ENCODE results near the gene KIAA0753.
"Not testable (repeated sequence)": the region's sequence is repeated elsewhere in the genome, so short reads cannot be mapped to it uniquely, and the experiment has no call there.

KIAA0753 gene

GRCh38 chr17:6660101-6660500, 19.6 kb upstream of the KIAA0753 start:
- Mint-ChIP-seq H3K27me3 (ENCODE audit: low read depth) (peaks cover 23% of the 10 kb centered on the region), H3K27ac (no peak overlapping the region), H3K4me3 (no peak overlapping the region), H3K36me3 (ENCODE audit: low read depth) (peaks cover 14% of the 10 kb centered on the region), H3K4me1 (ENCODE audit: low read depth) (peaks cover 38% of the 10 kb centered on the region), H3K9me3 (no peaks in the 10 kb centered on the region)

DNA sequence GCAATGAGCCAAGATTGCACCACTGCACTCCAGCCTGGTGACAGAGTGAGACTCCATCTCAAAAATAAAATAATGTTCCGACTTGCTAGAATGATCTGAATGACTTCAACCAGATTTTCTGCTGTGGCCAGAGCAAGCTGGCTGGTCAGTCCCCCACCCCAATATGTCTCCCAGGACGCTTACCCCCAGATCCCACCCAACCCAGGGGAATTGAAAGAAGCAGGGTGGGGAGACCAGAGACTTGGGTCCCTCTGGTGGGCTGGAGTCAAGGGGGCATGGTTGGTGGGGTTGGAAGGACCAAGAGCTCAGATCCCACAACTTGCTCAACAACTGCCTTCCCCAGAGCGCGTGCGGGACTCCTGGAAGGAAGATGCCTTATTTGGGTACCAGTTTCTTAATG, 17.9 kb upstream of the KIAA0753 start:
- Mint-ChIP-seq H3K4me1 (ENCODE audit: low read depth) (peaks cover 47% of the 10 kb centered on the region), H3K27me3 (ENCODE audit: low read depth) (peaks cover 32% of the 10 kb centered on the region), H3K36me3 (ENCODE audit: low read depth) (peaks cover 15% of the 10 kb centered on the region)
- H3K9me3 Mint-ChIP-seq, H3K27ac Mint-ChIP-seq, H3K4me3 Mint-ChIP-seq: not testable (repeated sequence)

GRCh38 chr17:6657633-6658287, 17.2 kb upstream of the KIAA0753 start:
- H3K27me3 Mint-ChIP-seq (ENCODE audit: low read depth): peaks cover 32% of the 10 kb centered on the region

GRCh38 chr17:6656797-6657632, 16.5 kb upstream of the KIAA0753 start:
- Mint-ChIP-seq H3K4me1 (ENCODE audit: low read depth) (peaks cover 56% of the 10 kb centered on the region), H3K4me3 (peak overlapping the region; percentile 90), H3K27me3 (ENCODE audit: low read depth) (peaks cover 29% of the 10 kb centered on the region), H3K27ac (peak overlapping the region; percentile 82), H3K36me3 (ENCODE audit: low read depth) (peaks cover 15% of the 10 kb centered on the region)
- not testable (repeated sequence) for H3K9me3 Mint-ChIP-seq

More at GRCh38 chr17:6657633-6658287, 17.2 kb upstream of the KIAA0753 start:
- H3K27ac Mint-ChIP-seq: peak overlapping the region; percentile 27
- peak overlapping the region; percentile 90 for H3K4me3 Mint-ChIP-seq
- peaks cover 51% of the 10 kb centered on the region for H3K4me1 Mint-ChIP-seq (ENCODE audit: low read depth)
- H3K36me3 Mint-ChIP-seq (ENCODE audit: low read depth): peaks cover 15% of the 10 kb centered on the region
- no peaks in the 10 kb centered on the region for H3K9me3 Mint-ChIP-seq

GRCh38 chr17:6655732-6656361, 15.3 kb upstream of the KIAA0753 start:
- peaks cover 48% of the 10 kb centered on the region for H3K4me1 Mint-ChIP-seq (ENCODE audit: low read depth)
- not testable (repeated sequence) for H3K9me3 Mint-ChIP-seq
- H3K36me3 Mint-ChIP-seq (ENCODE audit: low read depth): peaks cover 16% of the 10 kb centered on the region
- peak overlapping the region; percentile 22 for H3K27ac Mint-ChIP-seq
- H3K27me3 Mint-ChIP-seq (ENCODE audit: low read depth): peaks cover 28% of the 10 kb centered on the region
- peak overlapping the region; percentile 84 for H3K4me3 Mint-ChIP-seq

DNA sequence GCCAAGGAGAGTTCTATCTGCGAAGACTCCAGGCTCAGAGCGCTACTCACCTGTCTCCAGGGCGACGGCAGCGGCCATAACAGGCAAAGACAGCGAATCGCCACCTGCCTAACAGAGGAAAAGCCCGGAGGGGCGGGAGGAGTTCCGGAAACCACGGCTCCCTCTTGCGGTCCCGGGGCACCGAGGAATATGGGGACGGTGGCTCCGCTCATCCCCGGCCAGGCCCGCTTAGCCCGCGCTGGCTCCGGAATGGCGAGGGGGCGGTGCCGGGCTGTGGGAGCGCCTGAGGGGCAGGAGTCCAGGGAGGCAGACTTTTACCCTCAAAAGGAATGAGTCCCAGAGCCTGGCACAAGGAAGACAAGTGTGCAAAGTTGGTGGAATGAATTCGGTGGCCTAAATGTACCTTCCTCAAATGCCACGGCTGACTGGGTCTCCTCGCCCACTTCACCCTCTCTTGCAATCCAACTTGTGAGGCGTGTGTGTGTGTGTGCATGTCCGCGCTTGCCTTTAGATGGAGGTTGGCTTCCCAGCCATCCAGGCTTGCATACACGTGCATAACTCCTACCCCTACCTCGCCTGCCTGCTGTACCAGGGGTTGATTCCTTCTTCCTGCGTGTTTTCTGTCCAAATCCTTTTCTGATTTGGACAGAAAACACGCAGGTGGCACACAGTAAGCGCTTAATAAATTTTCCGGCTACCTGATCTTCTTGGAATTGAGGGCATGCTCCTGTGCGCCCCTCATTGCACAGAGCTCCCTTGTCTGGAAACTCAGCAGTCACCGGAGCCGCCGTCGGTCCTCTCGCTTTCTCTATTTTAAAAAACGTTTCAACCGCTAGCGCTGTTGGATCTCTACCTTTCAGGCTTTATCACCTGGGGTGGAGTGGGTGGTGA, 14.6 kb upstream of the KIAA0753 start:
- Mint-ChIP-seq H3K27ac (no peak overlapping the region), H3K36me3 (ENCODE audit: low read depth) (peaks cover 14% of the 10 kb centered on the region), H3K27me3 (ENCODE audit: low read depth) (peaks cover 25% of the 10 kb centered on the region), H3K4me3 (peak overlapping the region; percentile 84), H3K9me3 (no peaks in the 10 kb centered on the region), H3K4me1 (ENCODE audit: low read depth) (peaks cover 47% of the 10 kb centered on the region)

DNA sequence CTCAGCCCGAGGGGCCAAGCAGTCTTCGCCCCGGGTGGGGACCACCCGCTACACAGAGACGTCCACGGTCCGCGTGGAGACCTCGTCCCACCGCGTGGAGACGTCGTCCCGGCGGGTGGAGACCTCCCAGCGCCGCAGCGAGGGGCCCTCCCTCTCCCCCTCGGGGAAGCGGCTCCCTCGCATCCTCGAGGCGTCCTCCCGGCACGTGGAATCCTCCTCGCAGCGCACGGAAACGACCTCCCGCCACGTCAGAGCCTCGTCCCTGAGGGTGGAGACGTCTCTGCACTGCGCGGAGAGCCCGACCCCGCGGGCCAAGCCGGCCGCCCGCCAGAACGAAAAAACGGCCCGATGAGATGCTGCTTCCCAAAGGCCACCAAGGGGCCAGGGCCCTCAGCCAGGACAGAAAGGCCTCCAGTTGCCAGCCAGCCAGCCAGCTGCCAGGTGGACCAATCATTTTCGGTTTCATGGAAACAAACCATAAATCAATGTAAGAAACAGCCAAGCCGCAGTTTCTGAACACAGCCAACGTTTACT, 11.5 kb upstream of the KIAA0753 start:
- H3K27ac Mint-ChIP-seq: no peak overlapping the region
- H3K9me3 Mint-ChIP-seq: no peaks in the 10 kb centered on the region
- peak overlapping the region; percentile 54 for H3K4me3 Mint-ChIP-seq
- H3K4me1 Mint-ChIP-seq (ENCODE audit: low read depth): peaks cover 53% of the 10 kb centered on the region
- peaks cover 21% of the 10 kb centered on the region for H3K36me3 Mint-ChIP-seq (ENCODE audit: low read depth)
- H3K27me3 Mint-ChIP-seq (ENCODE audit: low read depth): peaks cover 22% of the 10 kb centered on the region

- peak within 1 kb of the TSS; percentile 99 for H3K4me3 Mint-ChIP-seq
- no peaks in the 10 kb centered on the region for H3K9me3 Mint-ChIP-seq
- peaks cover 23% of the 10 kb centered on the region for H3K36me3 Mint-ChIP-seq (ENCODE audit: low read depth)
- peaks cover 58% of the 10 kb centered on the region for H3K4me1 Mint-ChIP-seq (ENCODE audit: low read depth)
- peaks cover 22% of the 10 kb centered on the region for H3K27me3 Mint-ChIP-seq (ENCODE audit: low read depth)
- H3K27ac Mint-ChIP-seq: peak within 1 kb of the TSS; percentile 100
These were observed 10.9 kb upstream of the KIAA0753 start, which contains the start of the genes C17orf100 and MED31 for GRCh38 chr17:6651354-6651918. Gene C17orf100, plus strand, starts transcription at chr17:6651762. Its CDS starts 152 bp downstream, at chr17:6651914. Gene MED31, minus strand, starts transcription at chr17:6651605. Its CDS starts 77 bp downstream, at chr17:6651528.

- Mint-ChIP-seq H3K4me3 (no peak overlapping the region), H3K27ac (no peak overlapping the region), H3K36me3 (ENCODE audit: low read depth) (peaks cover 34% of the 10 kb centered on the region), H3K27me3 (ENCODE audit: low read depth) (peaks cover under 1% of the 10 kb centered on the region), H3K9me3 (no peaks in the 10 kb centered on the region), H3K4me1 (ENCODE audit: low read depth) (peaks cover 63% of the 10 kb centered on the region)
These were observed 7.7 kb upstream of the KIAA0753 start for GRCh38 chr17:6648181-6648580.

GRCh38 chr17:6643451-6644125, 3.1 kb upstream of the KIAA0753 start:
- Mint-ChIP-seq H3K27ac (peak overlapping the region; percentile 26), H3K9me3 (no peaks in the 10 kb centered on the region), H3K36me3 (ENCODE audit: low read depth) (peaks cover 29% of the 10 kb centered on the region), H3K27me3 (ENCODE audit: low read depth) (no peaks in the 10 kb centered on the region), H3K4me3 (no peak overlapping the region), H3K4me1 (ENCODE audit: low read depth) (peaks cover 63% of the 10 kb centered on the region)

GRCh38 chr17:6642592-6642991, 2.1 kb upstream of the KIAA0753 start:
- H3K36me3 Mint-ChIP-seq (ENCODE audit: low read depth): peaks cover 24% of the 10 kb centered on the region
- peak overlapping the region; percentile 57 for H3K4me3 Mint-ChIP-seq
- H3K9me3 Mint-ChIP-seq: no peaks in the 10 kb centered on the region
- H3K27ac Mint-ChIP-seq: peak overlapping the region; percentile 57
- peaks cover 61% of the 10 kb centered on the region for H3K4me1 Mint-ChIP-seq (ENCODE audit: low read depth)
- no peaks in the 10 kb centered on the region for H3K27me3 Mint-ChIP-seq (ENCODE audit: low read depth)

GRCh38 chr17:6641247-6641863, 844 bp upstream of the KIAA0753 start:
- peak overlapping the region; percentile 96 for H3K27ac Mint-ChIP-seq
- peaks cover 26% of the 10 kb centered on the region for H3K36me3 Mint-ChIP-seq (ENCODE audit: low read depth)
- no peaks in the 10 kb centered on the region for H3K9me3 Mint-ChIP-seq
- H3K27me3 Mint-ChIP-seq (ENCODE audit: low read depth): no peaks in the 10 kb centered on the region
- H3K4me1 Mint-ChIP-seq (ENCODE audit: low read depth): peaks cover 53% of the 10 kb centered on the region
- H3K4me3 Mint-ChIP-seq: peak overlapping the region; percentile 87

All from T-helper 1 cell treated with Interleukin-12 subunit alpha and Interleukin-12 subunit beta and Interleukin-4 antibody, amounts not matched to agents 30 μg/mL and 1 μg/mL, for 36 hours (primary cell).